ENCODE measurements around the gene ELMOD1. TPM values are rescaled to one million over a fixed set of nuclear protein-coding genes. Genes with fewer than 3 reads are reported as not detected.

Gene ELMOD1
- total RNA-seq, 1 experiment from 2014 or later = not detected

DNA sequence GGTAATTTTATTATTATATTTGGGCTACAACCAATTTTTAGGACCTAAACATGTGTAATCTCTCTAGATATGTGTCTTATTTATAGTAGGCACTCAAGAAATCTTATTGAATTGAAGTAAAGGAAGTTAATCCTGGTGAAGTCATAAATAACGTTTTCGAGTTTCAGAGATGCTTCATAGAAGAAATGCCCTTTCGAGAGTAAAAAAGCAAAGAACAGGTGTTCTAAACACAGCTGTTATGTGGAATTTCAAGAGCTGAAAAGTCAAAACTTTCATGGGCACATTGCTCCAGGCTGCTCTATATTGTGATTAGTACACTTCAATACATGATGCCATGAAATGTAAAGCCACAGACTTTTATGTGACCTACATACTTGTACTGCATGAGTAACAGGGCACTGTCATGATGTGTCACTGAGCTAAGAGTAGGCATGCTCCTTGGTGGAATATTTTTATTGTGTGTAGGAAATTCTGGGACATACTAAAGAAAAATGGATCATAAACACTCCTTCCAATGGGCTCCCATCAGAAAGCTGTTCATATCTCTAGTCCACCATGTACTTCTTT lies 7.2 kb upstream of the ELMOD1 start:
- DNase-seq (ENCODE audit: low spot score) = no peak
- POLR2A ChIA-PET (ENCODE audit: low non-redundant PET) = no interaction called here
- H3K4me1 ChIP-seq (ENCODE audit: insufficient read depth, low read length, poor library complexity, severe bottlenecking) = no peaks in the 10 kb centered on the region

DNA sequence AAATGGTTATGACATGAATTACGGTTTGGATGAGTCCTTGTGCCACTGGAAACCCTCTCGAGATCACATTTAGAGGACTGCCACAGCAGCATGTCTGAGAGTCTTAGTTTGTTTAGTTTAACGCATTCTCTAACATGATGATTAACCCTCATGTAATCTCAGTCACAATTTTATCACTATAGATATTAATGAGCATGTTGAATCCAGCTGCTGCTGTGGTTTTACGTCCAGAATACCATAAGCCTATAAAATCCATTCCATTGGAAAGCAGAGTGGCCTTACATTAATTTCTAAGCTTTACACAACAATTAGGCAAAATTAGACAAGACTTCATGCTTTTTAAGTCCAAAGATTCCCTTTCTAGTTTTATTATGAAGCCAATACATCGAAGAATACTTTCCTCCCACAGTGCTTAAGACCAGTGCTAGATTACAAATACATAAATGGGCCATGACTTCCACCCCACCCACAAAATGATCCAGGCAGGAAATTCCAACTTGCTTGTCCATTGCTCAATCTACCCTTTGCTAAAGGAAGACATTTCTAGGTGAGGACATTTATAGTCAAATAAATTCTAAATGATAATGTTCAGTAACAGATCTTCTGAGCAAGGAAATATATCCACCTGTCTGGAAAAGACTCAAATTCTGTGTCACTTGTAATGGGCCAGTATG lies 3.5 kb upstream of the ELMOD1 start:
- intact Hi-C loops (cut with micrococcal nuclease; ENCODE audit: unreplicated experiment) = no loop called here
- ChIA-PET CTCF (no interaction called here), POLR2A (ENCODE audit: low non-redundant PET) (no interaction called here)
- H3K27ac ChIP-seq (ENCODE audit: low read depth, low read length, poor library complexity, severe bottlenecking) = no peak overlapping the region
- no peak for DNase-seq (ENCODE audit: low spot score)
- H3K9me3 ChIP-seq (ENCODE audit: low read depth, low read length, poor library complexity, severe bottlenecking) = no peaks in the 10 kb centered on the region
- no peak overlapping the region for H3K4me3 ChIP-seq (ENCODE audit: low read depth, low read length, poor library complexity, severe bottlenecking)
- no TSS peak for BruUV-seq (replicated peaks)
- H3K27me3 ChIP-seq (replicated peaks; ENCODE audit: insufficient read depth, low read depth, low read length, poor library complexity) = peaks cover 71% of the 10 kb centered on the region
- no peak for TF ChIP-seq EZH2 (IDR thresholded peaks at IDR 0.05; ENCODE audit: borderline replicate concordance, low read depth, low read length, poor library complexity, severe bottlenecking)
- TF ChIP-seq, protein P1, sequence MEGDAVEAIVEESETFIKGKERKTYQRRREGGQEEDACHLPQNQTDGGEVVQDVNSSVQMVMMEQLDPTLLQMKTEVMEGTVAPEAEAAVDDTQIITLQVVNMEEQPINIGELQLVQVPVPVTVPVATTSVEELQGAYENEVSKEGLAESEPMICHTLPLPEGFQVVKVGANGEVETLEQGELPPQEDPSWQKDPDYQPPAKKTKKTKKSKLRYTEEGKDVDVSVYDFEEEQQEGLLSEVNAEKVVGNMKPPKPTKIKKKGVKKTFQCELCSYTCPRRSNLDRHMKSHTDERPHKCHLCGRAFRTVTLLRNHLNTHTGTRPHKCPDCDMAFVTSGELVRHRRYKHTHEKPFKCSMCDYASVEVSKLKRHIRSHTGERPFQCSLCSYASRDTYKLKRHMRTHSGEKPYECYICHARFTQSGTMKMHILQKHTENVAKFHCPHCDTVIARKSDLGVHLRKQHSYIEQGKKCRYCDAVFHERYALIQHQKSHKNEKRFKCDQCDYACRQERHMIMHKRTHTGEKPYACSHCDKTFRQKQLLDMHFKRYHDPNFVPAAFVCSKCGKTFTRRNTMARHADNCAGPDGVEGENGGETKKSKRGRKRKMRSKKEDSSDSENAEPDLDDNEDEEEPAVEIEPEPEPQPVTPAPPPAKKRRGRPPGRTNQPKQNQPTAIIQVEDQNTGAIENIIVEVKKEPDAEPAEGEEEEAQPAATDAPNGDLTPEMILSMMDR (conservative IDR thresholded peaks at IDR 0.05; ENCODE audit: low read depth, low read length) = no peak
- H3K4me1 ChIP-seq (ENCODE audit: insufficient read depth, low read length, poor library complexity, severe bottlenecking) = peaks cover 12% of the 10 kb centered on the region
- no peaks in the 10 kb centered on the region for H3K36me3 ChIP-seq (ENCODE audit: insufficient read depth, low read length, poor library complexity, severe bottlenecking)

More for the DNA sequence above, 7.2 kb upstream of the ELMOD1 start:
- CTCF ChIA-PET = no interaction called here
- intact Hi-C loops (cut with micrococcal nuclease; ENCODE audit: unreplicated experiment) = no loop called here
- TF ChIP-seq, protein P1 (conservative IDR thresholded peaks at IDR 0.05; ENCODE audit: low read depth, low read length) = no peak
- no peak for TF ChIP-seq EZH2 (IDR thresholded peaks at IDR 0.05; ENCODE audit: borderline replicate concordance, low read depth, low read length, poor library complexity, severe bottlenecking)
- Histone ChIP-seq H3K4me3 (ENCODE audit: low read depth, low read length, poor library complexity, severe bottlenecking) (no peak overlapping the region), H3K27me3 (replicated peaks; ENCODE audit: insufficient read depth, low read depth, low read length, poor library complexity) (peaks cover 37% of the 10 kb centered on the region), H3K9me3 (ENCODE audit: low read depth, low read length, poor library complexity, severe bottlenecking) (no peaks in the 10 kb centered on the region), H3K27ac (ENCODE audit: low read depth, low read length, poor library complexity, severe bottlenecking) (no peak overlapping the region), H3K36me3 (ENCODE audit: insufficient read depth, low read length, poor library complexity, severe bottlenecking) (no peaks in the 10 kb centered on the region)
- BruUV-seq (replicated peaks) = no TSS peak

DNA sequence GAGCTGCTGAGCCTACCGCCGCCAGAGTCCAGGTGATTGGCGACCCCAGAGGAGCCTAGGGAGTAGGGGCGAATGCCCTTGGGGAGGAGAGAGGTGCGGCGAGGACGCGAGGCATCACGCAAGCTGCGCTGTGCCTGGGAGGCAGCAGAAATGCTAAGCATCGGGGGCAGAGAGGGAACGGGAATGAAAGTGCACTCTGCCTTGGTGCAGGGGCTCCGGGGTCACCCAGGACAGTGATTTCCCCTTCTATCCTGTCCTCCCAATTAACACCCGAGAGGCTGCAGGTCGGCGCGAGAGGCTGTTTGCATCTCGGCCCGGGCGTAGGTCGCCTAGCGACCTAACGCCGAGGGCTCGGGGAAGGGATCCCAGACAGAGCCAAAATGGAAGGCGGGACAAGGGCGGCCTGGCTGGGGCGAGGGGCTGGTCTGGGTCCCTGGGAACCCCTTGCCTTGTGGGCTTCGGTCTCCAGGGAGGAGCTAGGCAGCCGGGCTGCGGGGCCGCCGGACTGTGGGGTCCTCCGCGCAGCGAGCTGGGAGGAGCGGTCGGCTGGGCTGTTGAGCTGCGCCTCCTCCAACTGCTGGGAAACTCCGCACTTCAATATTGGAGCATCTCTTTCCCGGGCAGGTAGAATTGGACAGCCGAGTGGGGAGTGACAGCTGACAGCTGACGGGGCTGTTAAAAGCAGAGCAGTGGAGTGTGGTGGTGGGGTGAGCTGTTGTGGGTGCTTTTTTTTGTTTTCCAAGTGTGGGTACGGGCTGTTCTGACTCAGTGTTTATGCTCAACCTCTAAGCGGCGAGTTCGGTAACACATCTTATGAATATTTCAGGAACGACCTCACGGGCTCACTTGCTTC lies 657 bp downstream of the ELMOD1 start:
- intact Hi-C loops (cut with micrococcal nuclease; ENCODE audit: unreplicated experiment) = no loop called here
- TF ChIP-seq, protein P1 (conservative IDR thresholded peaks at IDR 0.05; ENCODE audit: low read depth, low read length) = no peak
- peak; percentile 7 for TF ChIP-seq EZH2 (IDR thresholded peaks at IDR 0.05; ENCODE audit: borderline replicate concordance, low read depth, low read length, poor library complexity, severe bottlenecking)
- peak overlapping the region; percentile 49 for H3K4me3 ChIP-seq (ENCODE audit: low read depth, low read length, poor library complexity, severe bottlenecking)
- H3K27ac ChIP-seq (ENCODE audit: low read depth, low read length, poor library complexity, severe bottlenecking) = no peak overlapping the region
- H3K9me3 ChIP-seq (ENCODE audit: low read depth, low read length, poor library complexity, severe bottlenecking) = no peaks in the 10 kb centered on the region
- H3K36me3 ChIP-seq (ENCODE audit: insufficient read depth, low read length, poor library complexity, severe bottlenecking) = no peaks in the 10 kb centered on the region
- no TSS peak for BruUV-seq (replicated peaks)
- CTCF ChIA-PET = no interaction called here
- no peak for DNase-seq (ENCODE audit: low spot score)
- peaks cover 12% of the 10 kb centered on the region for H3K4me1 ChIP-seq (ENCODE audit: insufficient read depth, low read length, poor library complexity, severe bottlenecking)
- POLR2A ChIA-PET (ENCODE audit: low non-redundant PET) = no interaction called here
- peaks cover 84% of the 10 kb centered on the region for H3K27me3 ChIP-seq (replicated peaks; ENCODE audit: insufficient read depth, low read depth, low read length, poor library complexity)
